IMR-90 (cell line): ENCODE measurements around the gene SEMA5A. TPM values are rescaled to one million over a fixed set of nuclear protein-coding genes. Genes with fewer than 3 reads are reported as not detected.

Experiments
- ATAC-seq: fragments of 200-7000 bp; cut with Tn5 transposase; 2 replicates; pipeline ENCODE4 v1.9.1; 2020; ENCODE audit warnings: low read depth, mild to moderate bottlenecking, moderate library complexity
- BruUV-seq: library from RNA; stranded (reverse); fragments of 400-500 nt; replicated peaks from 2 replicates; lab custom pipeline; 2021; lab: Mats Ljungman, UMichigan
- CTCF ChIA-PET: fragments of 300-600 bp; formaldehyde crosslinking; extraction: SDS; loops from one replicate; lab custom pipeline; 2021; ENCODE audit warnings: antibody characterized with exemption; lab: Yijun Ruan, JAX
- POLR2A ChIA-PET: fragments of 300-600 bp; sonication (Branson Sonifier 250); formaldehyde crosslinking; loops from one replicate; lab custom pipeline; 2022; ENCODE audit warnings: antibody characterized with exemption; ENCODE audit not compliant: unreplicated experiment; lab: Charles Lee
- DNase-seq: peaks from one replicate; pipeline ENCODE4 v3.0.0; 2013
- H2AFZ ChIP-seq: replicated peaks from 2 replicates; pipeline ENCODE3; 2013; ENCODE audit warnings: low read length, mild to moderate bottlenecking; ENCODE audit not compliant: poor library complexity
- H2AK5ac ChIP-seq: 2 replicates; pipeline ENCODE4 v1.6.1; 2013; ENCODE audit warnings: low read depth, low read length, inconsistent platforms
- H2AK9ac ChIP-seq: replicated peaks from 2 replicates; pipeline ENCODE3; 2013; ENCODE audit warnings: mild to moderate bottlenecking, low read depth, low read length, moderate library complexity; ENCODE audit not compliant: poor library complexity
- H2BK120ac ChIP-seq: 2 replicates; pipeline ENCODE4 v1.6.1; 2013; ENCODE audit warnings: low read depth, low read length, inconsistent platforms
- H2BK15ac ChIP-seq: 3 replicates; pipeline ENCODE4 v1.6.1; 2013; ENCODE audit warnings: low read depth, low read length, inconsistent platforms
- H2BK20ac ChIP-seq: 2 replicates; pipeline ENCODE4 v1.6.1; 2013; ENCODE audit warnings: low read depth, mild to moderate bottlenecking, inconsistent platforms, low read length, moderate library complexity
- H2BK5ac ChIP-seq: 2 replicates; pipeline ENCODE4 v1.6.1; 2013; ENCODE audit warnings: mild to moderate bottlenecking, low read depth, low read length, inconsistent platforms; ENCODE audit not compliant: poor library complexity, severe bottlenecking
- H3K14ac ChIP-seq: replicated peaks from 2 replicates; pipeline ENCODE4 v1.6.1; 2013; ENCODE audit warnings: low read depth, low read length, inconsistent platforms
- H3K18ac ChIP-seq: 2 replicates; pipeline ENCODE4 v1.6.1; 2013; ENCODE audit warnings: low read depth, low read length, control low read depth
- H3K23ac ChIP-seq: 2 replicates; pipeline ENCODE4 v1.6.1; 2013; ENCODE audit warnings: low read depth, low read length, inconsistent platforms
- H3K27ac ChIP-seq: 2 replicates; pipeline ENCODE4 v1.5.1; 2013; ENCODE audit warnings: mild to moderate bottlenecking, control low read depth, low read length; ENCODE audit not compliant: insufficient read depth
- H3K27me3 ChIP-seq: 2 replicates; pipeline ENCODE4 v1.6.1; 2013; ENCODE audit warnings: low read length; ENCODE audit not compliant: control insufficient read depth, insufficient read depth
- H3K36me3 ChIP-seq: 2 replicates; pipeline ENCODE4 v1.6.1; 2013; ENCODE audit warnings: low read length, mixed read lengths; ENCODE audit not compliant: control insufficient read depth, insufficient read depth
- H3K4ac ChIP-seq: 2 replicates; pipeline ENCODE4 v1.6.1; 2013; ENCODE audit warnings: low read depth, low read length, inconsistent platforms
- H3K4me1 ChIP-seq: 2 replicates; pipeline ENCODE4 v1.6.1; 2013; ENCODE audit warnings: low read length, mixed read lengths; ENCODE audit not compliant: control insufficient read depth, insufficient read depth
- H3K4me2 ChIP-seq: 2 replicates; pipeline ENCODE4 v1.6.1; 2013; ENCODE audit warnings: low read depth, mild to moderate bottlenecking, control low read depth, low read length, moderate library complexity
- H3K4me3 ChIP-seq: 2 replicates; pipeline ENCODE4 v1.5.1; 2013; ENCODE audit warnings: low read depth, mild to moderate bottlenecking, control low read depth, low read length, moderate library complexity; ENCODE audit not compliant: insufficient read depth
- H3K56ac ChIP-seq: 2 replicates; pipeline ENCODE4 v1.6.1; 2013; ENCODE audit warnings: low read length, inconsistent platforms; ENCODE audit not compliant: insufficient read depth; ENCODE audit errors: extremely low read depth
- H3K79me1 ChIP-seq, 2 experiments: 2 replicates each; pipeline ENCODE4 v1.6.1; 2013; ENCODE audit warnings: low read length in 2 of 2, inconsistent platforms in 1 of 2, low read depth in 1 of 2
- H3K9ac ChIP-seq: 2 replicates; pipeline ENCODE4 v1.6.1; 2013; ENCODE audit warnings: low read depth, low read length, control low read depth
- H3K9me1 ChIP-seq: 2 replicates; pipeline ENCODE4 v1.6.1; 2013; ENCODE audit warnings: low read length, inconsistent platforms; ENCODE audit not compliant: insufficient read depth
- H3K9me3 ChIP-seq: 2 replicates; pipeline ENCODE4 v1.6.1; 2013; ENCODE audit warnings: low read length; ENCODE audit not compliant: control insufficient read depth, insufficient read depth
- H4K20me1 ChIP-seq: 2 replicates; pipeline ENCODE4 v1.6.1; 2013; ENCODE audit warnings: low read length, inconsistent platforms; ENCODE audit not compliant: insufficient read depth
- H4K5ac ChIP-seq: 2 replicates; pipeline ENCODE4 v1.6.1; 2013; ENCODE audit warnings: mild to moderate bottlenecking, low read depth, low read length, control low read depth
- H4K8ac ChIP-seq, 2 experiments: 2 replicates each; pipeline ENCODE4 v1.6.1; 2013; ENCODE audit warnings: low read depth in 2 of 2, low read length in 2 of 2, control low read depth in 1 of 2, inconsistent platforms in 1 of 2
- H4K91ac ChIP-seq: 2 replicates; pipeline ENCODE4 v1.6.1; 2013; ENCODE audit warnings: low read depth, low read length, inconsistent platforms; ENCODE audit not compliant: insufficient read depth
- BHLHE40 ChIP-seq: fragments of 150-350 bp; IDR thresholded peaks from 2 replicates; pipeline ENCODE4 v1.6.1; 2016; ENCODE audit warnings: mild to moderate bottlenecking, low read depth, low read length
- CEBPB ChIP-seq: IDR thresholded peaks from 2 replicates; pipeline ENCODE4 v1.6.1; 2012; ENCODE audit warnings: low read depth, low read length, improper control_type of control experiment
- CHD1 ChIP-seq: IDR thresholded peaks from 2 replicates; pipeline ENCODE4 v1.6.1; 2012; ENCODE audit warnings: low read depth, low read length, improper control_type of control experiment
- MXI1 ChIP-seq: IDR thresholded peaks from 2 replicates; pipeline ENCODE4 v1.6.1; 2012; ENCODE audit warnings: low read depth, mild to moderate bottlenecking, low read length, moderate library complexity, borderline replicate concordance
- RAD21 ChIP-seq: IDR thresholded peaks from 2 replicates; pipeline ENCODE4 v1.6.1; 2012; ENCODE audit warnings: low read length, improper control_type of control experiment
- RCOR1 ChIP-seq: IDR thresholded peaks from 2 replicates; pipeline ENCODE4 v1.6.1; 2012; ENCODE audit warnings: mild to moderate bottlenecking, low read length, improper control_type of control experiment; ENCODE audit not compliant: insufficient replicate concordance
- RFX5 ChIP-seq: IDR thresholded peaks from 2 replicates; pipeline ENCODE4 v1.8.0; 2012; ENCODE audit warnings: low read depth, mild to moderate bottlenecking, low read length, moderate library complexity
- SMC3 ChIP-seq: fragments of 150-350 bp; IDR thresholded peaks from 2 replicates; pipeline ENCODE4 v1.6.1; 2016; ENCODE audit warnings: low read depth, mild to moderate bottlenecking, antibody characterized with exemption, low read length, moderate library complexity
- WGBS, 2 experiments: methylation state at CpG; one replicate each; pipeline versions ENCODE4 v1.1.5 to v1.1.7; 2013; ENCODE audit warnings: missing lambda C conversion rate in 2 of 2; ENCODE audit not compliant: insufficient read length in 1 of 2; ENCODE audit errors: extremely low coverage in 2 of 2; 5-methylcytosine and 5-hydroxymethylcytosine counted together
- dilution Hi-C: fragments of 300-500 bp; cut with HindIII; formaldehyde crosslinking; loops from one replicate; pipeline ENCODE4 v1.14.3; 2018; ENCODE audit warnings: low sequenced_read_pairs; ENCODE audit not compliant: unreplicated experiment
- in situ Hi-C: fragments of 300-500 bp; cut with MboI; formaldehyde crosslinking; loops from 3 replicates; pipeline ENCODE4 v1.14.3; 2019; ENCODE audit warnings: low sequenced_read_pairs, inconsistent platforms, mixed read lengths
- intact Hi-C: fragments of 100-400 bp; cut with micrococcal nuclease; formaldehyde crosslinking; loops from 2 replicates; pipeline ENCODE4 v1.10.0; 2022
- polyA plus RNA-seq, 3 experiments: library from polyadenylated mRNA; depleted of rRNA; stranded (reverse); fragments of >200 nt; gene quantifications; 2 replicates each; pipeline ENCODE4 v1.2.3, GENCODE V29; 2012; ENCODE audit warnings: low replicate concordance in 1 of 3
- total RNA-seq: library from RNA; depleted of rRNA; stranded (reverse); fragments of >200 nt; gene quantifications from 2 replicates; pipeline ENCODE4 v1.2.3, GENCODE V29; 2012
- TF ChIP-seq, protein P1 (sequence below): fragments of 150-350 bp; IDR thresholded peaks from 2 replicates; pipeline ENCODE4 v1.6.1; 2016; ENCODE audit warnings: low read depth, mild to moderate bottlenecking, low read length, moderate library complexity, borderline replicate concordance
- TF ChIP-seq, protein P2 (sequence below): conservative IDR thresholded peaks from 2 replicates; pipeline ENCODE4 v1.5.1; 2012; ENCODE audit warnings: mild to moderate bottlenecking, low read depth, low read length, improper control_type of control experiment

Gene SEMA5A
- total and polyA plus RNA-seq, 2 of the 4 experiments (the other 2 are of a cell fraction), result 8.2 to 9.9 TPM

DNA sequence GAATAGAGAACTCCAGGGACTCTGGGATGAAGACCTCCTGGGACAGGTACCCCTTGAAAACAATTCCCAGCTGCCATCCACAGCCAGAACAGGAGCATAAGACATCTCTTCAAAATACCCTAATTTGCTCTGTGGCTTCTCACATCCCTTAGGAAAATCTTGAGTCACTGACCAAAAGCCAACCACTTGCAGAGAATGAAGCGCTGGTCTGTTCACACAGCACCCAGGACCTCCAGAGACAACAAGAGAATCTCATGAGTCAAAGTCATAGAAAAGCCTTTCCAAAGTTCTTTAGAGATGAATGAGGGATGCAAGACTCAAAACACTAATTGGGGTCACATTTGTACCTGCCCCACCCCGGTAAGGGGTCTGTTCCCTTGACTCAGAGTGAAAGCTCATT, 210.6 kb downstream of the SEMA5A start:
- no peak for ATAC-seq
- no peak overlapping the region for H3K27ac ChIP-seq
- no CpG with 5 or more reads among the region's 2 CpGs for WGBS, 2 experiments
- no peak overlapping the region for H4K91ac ChIP-seq
- H2BK20ac ChIP-seq, result 0 out of 2 replicates have a peak overlapping the region, but pooled peaks have one; percentile 14
- ChIA-PET POLR2A (no interaction called here), CTCF (no interaction called here)
- no peak overlapping the region for H3K56ac ChIP-seq
- no peak overlapping the region for H3K9ac ChIP-seq
- no peaks in the 10 kb centered on the region for H3K9me3 ChIP-seq
- intact Hi-C loops, result no loop called here
- dilution Hi-C loops, result no loop called here
- H3K23ac ChIP-seq, result no peak overlapping the region
- no peak overlapping the region for H2AK5ac ChIP-seq
- no TSS peak for BruUV-seq
- no peak overlapping the region for H2AK9ac ChIP-seq
- H2BK15ac ChIP-seq, result no peak overlapping the region
- no peak overlapping the region for H2BK120ac ChIP-seq
- peaks cover 3% of the 10 kb centered on the region for H4K20me1 ChIP-seq
- TF ChIP-seq CHD1, result no peak
- TF ChIP-seq RAD21, result no peak
- TF ChIP-seq, protein P1, sequence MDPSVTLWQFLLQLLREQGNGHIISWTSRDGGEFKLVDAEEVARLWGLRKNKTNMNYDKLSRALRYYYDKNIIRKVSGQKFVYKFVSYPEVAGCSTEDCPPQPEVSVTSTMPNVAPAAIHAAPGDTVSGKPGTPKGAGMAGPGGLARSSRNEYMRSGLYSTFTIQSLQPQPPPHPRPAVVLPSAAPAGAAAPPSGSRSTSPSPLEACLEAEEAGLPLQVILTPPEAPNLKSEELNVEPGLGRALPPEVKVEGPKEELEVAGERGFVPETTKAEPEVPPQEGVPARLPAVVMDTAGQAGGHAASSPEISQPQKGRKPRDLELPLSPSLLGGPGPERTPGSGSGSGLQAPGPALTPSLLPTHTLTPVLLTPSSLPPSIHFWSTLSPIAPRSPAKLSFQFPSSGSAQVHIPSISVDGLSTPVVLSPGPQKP, result no peak
- TF ChIP-seq MXI1, result no peak
- no peak for TF ChIP-seq SMC3
- no peak for TF ChIP-seq RFX5
- no peak for TF ChIP-seq BHLHE40
- TF ChIP-seq, protein P2, sequence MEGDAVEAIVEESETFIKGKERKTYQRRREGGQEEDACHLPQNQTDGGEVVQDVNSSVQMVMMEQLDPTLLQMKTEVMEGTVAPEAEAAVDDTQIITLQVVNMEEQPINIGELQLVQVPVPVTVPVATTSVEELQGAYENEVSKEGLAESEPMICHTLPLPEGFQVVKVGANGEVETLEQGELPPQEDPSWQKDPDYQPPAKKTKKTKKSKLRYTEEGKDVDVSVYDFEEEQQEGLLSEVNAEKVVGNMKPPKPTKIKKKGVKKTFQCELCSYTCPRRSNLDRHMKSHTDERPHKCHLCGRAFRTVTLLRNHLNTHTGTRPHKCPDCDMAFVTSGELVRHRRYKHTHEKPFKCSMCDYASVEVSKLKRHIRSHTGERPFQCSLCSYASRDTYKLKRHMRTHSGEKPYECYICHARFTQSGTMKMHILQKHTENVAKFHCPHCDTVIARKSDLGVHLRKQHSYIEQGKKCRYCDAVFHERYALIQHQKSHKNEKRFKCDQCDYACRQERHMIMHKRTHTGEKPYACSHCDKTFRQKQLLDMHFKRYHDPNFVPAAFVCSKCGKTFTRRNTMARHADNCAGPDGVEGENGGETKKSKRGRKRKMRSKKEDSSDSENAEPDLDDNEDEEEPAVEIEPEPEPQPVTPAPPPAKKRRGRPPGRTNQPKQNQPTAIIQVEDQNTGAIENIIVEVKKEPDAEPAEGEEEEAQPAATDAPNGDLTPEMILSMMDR, result no peak
- TF ChIP-seq CEBPB, result no peak
- TF ChIP-seq RCOR1, result no peak
- in situ Hi-C loops, result no loop called here
- no peak for DNase-seq
- peaks cover 5% of the 10 kb centered on the region for H3K4me1 ChIP-seq
- peaks cover 13% of the 10 kb centered on the region for H3K9me1 ChIP-seq
- no peak overlapping the region for H3K4ac ChIP-seq
- H3K18ac ChIP-seq, result no peak overlapping the region
- H3K4me3 ChIP-seq, result no peak overlapping the region
- peaks cover 4 to 48% of the 10 kb centered on the region in 2 experiments; a peak in 3 of 4 replicates for H3K79me1 ChIP-seq
- H2AFZ ChIP-seq, result no peak overlapping the region
- no peak overlapping the region for H4K8ac ChIP-seq
- no peak overlapping the region for H4K5ac ChIP-seq
- no peak overlapping the region for H2BK5ac ChIP-seq
- peaks cover 7% of the 10 kb centered on the region; the same call in 1 of the 2 replicates for H3K36me3 ChIP-seq
- H3K14ac ChIP-seq, result no peak overlapping the region; the same call in 1 of the 2 replicates
- no peak overlapping the region for H3K4me2 ChIP-seq
- H3K27me3 ChIP-seq, result no peaks in the 10 kb centered on the region
